ENCODE measurements around the gene GATD1.

DNA sequence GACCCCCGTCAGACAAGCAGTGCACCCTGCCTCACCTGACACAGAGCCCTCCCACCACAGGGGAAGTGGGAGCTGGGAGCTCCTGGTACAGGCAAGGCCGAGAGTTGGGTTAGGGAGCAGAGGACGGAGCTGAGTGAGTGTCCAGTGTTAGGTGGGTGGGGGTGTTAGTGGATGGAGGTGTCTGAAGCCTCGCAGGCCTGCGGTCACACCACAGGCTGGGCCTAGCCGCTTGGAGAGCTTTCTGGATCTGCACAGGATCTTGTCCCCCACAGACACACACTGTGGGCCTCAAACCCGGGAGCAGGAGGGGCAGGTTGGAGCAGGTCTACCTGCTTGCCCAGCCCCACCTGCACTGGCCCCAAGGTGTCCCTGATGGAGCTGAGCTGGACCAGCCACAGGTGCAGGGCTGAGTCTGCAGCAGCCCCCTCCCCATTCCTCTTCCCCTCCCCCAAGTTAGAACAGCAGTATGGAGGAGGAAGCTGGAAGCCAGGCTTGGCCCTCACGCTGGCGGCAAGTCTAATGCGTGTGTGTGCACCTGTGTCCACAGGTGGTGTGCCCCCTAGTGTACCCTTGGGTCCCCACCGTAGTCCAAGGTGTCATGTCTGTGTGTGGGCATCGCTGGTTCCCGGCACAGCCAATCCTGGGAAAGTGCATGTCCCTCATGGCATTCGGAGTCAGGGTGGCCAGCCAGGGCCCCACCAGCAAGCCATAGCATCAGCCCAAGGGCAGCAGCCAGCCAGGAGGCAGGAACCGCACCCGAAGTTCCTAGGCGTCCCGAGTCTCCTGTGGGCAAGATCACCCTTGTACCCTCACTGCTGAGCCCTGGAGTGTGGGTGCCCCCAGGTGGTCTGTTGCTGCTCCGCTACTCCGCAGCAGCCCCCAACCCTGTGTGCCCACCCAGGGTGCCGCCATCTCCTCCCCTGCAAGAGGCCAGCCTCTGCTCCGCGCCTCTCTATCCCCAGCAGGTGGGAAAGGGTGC is 2.0 kb upstream of the GATD1 start:
- TF ChIP-seq, protein P1, sequence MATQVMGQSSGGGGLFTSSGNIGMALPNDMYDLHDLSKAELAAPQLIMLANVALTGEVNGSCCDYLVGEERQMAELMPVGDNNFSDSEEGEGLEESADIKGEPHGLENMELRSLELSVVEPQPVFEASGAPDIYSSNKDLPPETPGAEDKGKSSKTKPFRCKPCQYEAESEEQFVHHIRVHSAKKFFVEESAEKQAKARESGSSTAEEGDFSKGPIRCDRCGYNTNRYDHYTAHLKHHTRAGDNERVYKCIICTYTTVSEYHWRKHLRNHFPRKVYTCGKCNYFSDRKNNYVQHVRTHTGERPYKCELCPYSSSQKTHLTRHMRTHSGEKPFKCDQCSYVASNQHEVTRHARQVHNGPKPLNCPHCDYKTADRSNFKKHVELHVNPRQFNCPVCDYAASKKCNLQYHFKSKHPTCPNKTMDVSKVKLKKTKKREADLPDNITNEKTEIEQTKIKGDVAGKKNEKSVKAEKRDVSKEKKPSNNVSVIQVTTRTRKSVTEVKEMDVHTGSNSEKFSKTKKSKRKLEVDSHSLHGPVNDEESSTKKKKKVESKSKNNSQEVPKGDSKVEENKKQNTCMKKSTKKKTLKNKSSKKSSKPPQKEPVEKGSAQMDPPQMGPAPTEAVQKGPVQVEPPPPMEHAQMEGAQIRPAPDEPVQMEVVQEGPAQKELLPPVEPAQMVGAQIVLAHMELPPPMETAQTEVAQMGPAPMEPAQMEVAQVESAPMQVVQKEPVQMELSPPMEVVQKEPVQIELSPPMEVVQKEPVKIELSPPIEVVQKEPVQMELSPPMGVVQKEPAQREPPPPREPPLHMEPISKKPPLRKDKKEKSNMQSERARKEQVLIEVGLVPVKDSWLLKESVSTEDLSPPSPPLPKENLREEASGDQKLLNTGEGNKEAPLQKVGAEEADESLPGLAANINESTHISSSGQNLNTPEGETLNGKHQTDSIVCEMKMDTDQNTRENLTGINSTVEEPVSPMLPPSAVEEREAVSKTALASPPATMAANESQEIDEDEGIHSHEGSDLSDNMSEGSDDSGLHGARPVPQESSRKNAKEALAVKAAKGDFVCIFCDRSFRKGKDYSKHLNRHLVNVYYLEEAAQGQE (IDR thresholded peaks at IDR 0.05; ENCODE audit: borderline replicate concordance), result no peak
- TF ChIP-seq MXI1 (conservative IDR thresholded peaks at IDR 0.05; ENCODE audit: poor library complexity, severe bottlenecking) (no peak), EZH2 (IDR thresholded peaks at IDR 0.05; ENCODE audit: borderline replicate concordance, insufficient read depth, low read length, poor library complexity, severe bottlenecking) (no peak), RAD21 (conservative IDR thresholded peaks at IDR 0.05) (no peak)
- TF ChIP-seq, protein P2, sequence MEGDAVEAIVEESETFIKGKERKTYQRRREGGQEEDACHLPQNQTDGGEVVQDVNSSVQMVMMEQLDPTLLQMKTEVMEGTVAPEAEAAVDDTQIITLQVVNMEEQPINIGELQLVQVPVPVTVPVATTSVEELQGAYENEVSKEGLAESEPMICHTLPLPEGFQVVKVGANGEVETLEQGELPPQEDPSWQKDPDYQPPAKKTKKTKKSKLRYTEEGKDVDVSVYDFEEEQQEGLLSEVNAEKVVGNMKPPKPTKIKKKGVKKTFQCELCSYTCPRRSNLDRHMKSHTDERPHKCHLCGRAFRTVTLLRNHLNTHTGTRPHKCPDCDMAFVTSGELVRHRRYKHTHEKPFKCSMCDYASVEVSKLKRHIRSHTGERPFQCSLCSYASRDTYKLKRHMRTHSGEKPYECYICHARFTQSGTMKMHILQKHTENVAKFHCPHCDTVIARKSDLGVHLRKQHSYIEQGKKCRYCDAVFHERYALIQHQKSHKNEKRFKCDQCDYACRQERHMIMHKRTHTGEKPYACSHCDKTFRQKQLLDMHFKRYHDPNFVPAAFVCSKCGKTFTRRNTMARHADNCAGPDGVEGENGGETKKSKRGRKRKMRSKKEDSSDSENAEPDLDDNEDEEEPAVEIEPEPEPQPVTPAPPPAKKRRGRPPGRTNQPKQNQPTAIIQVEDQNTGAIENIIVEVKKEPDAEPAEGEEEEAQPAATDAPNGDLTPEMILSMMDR (IDR thresholded peaks at IDR 0.05; ENCODE audit: poor library complexity, severe bottlenecking), result no peak

All from neural cell (in vitro differentiated cells).